ENCODE results near the gene CTNNBL1. TPM values are rescaled to one million over a fixed set of nuclear protein-coding genes. Genes with fewer than 3 reads are reported as not detected.
A peak's percentile ranks its signal among the peaks of the same experiment; 100 is the strongest.

Gene CTNNBL1
- total RNA-seq, 2 donors from 2014 or later, result 49.8 to 58.6 TPM

DNA sequence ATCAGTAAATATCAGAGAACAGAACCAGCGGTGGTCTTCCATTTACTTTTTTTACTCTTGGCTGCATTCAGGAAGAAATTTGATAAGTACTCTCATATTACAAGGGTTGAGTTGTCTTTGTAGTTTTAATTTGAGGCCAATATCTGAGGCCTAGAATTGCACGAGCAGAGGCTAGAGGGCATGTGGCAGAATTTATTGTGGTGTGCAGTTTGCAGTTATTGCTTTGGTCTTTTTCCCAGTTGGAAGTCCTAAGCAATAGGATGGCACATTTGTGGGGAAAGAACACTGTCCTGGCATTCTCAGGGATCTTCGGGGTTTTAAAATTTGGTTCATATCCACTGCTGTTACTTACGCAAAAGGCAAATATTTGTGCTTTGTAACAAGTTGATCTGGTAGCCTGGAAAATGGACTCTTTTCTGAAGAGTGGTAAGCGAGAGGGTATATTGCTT lies 66.0 kb downstream of the CTNNBL1 start:
- intact Hi-C loops (cut with DNase I), result loop anchor here in 1 of 2 donors (2.0 to 10.0 kb wide), 4 partner anchors 105 to 233 kb away; no protein-coding TSS in a partner anchor
- ATAC-seq (no peak), DNase-seq (no peak)

DNA sequence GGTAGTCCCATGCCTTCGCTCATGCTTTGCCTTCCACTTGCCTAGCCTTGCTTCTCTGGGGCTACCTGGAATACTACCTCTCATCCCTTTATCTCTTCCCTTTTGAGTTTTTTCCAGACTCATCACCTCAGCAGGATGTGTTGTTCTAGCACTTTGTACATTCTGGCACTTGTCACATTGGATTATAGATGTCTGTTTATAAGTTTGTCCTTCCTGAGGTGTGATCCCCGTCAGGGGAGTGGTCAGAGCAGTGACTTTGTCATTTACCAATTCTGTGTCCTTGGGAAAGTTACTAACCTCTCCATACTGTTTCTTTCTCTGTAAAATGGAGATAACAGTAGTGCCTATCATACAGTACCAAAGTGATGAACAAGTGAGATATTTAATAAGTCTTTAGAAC lies 66.5 kb downstream of the CTNNBL1 start:
- intact Hi-C loops (cut with DNase I), result loop anchor here in 1 of 2 donors (2.0 to 10.0 kb wide), 2 partner anchors 196 to 232 kb away; no protein-coding TSS in a partner anchor
- peak; percentile 67 to 77 for ATAC-seq

DNA sequence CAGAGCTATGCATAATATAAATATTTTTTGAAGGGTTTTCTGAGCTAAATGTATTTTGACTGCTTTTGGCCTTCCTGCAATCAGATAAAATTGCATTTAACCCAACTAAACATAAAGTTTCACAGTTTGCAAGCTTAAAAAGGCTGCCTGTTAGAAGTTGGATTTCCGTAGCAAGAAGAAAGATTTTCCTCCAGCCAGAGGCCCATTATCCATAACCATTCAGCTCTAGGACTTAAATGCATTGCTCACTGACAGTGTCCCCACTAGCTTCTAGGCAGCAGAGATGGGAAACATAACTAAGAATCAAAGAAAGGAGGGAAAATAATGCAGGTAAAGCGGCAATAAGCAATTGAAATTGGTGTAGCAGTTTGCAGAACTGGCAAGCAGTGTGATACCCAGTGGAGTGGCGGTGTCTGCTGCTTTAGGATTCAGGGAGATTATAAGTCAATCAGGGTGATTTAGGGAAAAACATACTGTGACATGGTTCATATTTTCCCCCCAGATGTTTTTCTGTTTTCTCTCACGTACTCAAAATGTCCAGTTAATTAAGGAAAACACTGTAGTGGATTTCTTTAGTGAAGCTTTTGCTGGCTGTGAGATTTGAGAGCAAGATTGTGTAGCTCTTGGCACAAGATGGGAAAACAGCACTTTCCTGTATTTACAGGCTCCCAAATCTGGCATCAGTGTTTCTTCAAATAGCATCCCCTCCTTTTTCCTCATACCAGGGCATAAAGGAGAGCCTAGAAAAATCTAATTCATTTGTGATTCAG lies 69.1 kb downstream of the CTNNBL1 start:
- ATAC-seq (no peak), DNase-seq (no peak)
- intact Hi-C loops (cut with DNase I), result loop anchor here in 1 of 2 donors (10.0 kb wide), 1 partner anchor 198 kb away; no protein-coding TSS in a partner anchor

More for the DNA sequence above, 66.5 kb downstream of the CTNNBL1 start:
- DNase-seq, result no peak

DNA sequence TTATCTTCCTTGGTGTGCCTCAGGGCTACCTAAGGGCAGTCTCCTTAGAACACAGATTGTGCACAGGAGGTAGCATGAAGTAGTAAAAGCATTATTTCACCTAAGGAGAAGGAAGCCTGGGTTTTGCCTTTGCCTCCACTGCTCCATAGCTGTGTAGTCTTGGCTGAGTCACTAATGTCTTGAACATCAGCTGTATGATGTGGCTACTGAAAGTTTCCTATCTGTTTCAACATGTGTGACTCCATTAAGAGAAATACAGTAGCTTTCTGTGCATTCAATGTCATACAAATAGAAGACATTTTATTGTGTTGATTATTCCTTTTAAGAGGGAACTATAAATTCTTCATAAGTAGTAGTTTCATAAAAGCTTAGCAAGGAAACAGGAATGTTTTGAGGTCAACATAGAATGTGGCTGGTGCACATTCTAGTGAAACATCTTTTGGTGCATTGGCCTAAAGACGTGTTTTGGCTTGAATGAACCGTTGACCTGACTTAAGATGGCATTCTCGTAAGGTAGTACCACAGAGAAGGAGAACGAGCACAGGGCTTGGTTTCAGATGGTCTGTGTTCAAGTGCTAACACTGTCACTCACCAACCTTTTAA lies 70.6 kb downstream of the CTNNBL1 start:
- no peak for ATAC-seq
- intact Hi-C loops (cut with DNase I), result loop anchor here in 1 of 2 donors (10.0 kb wide), 1 partner anchor 200 kb away; no protein-coding TSS in a partner anchor

DNA sequence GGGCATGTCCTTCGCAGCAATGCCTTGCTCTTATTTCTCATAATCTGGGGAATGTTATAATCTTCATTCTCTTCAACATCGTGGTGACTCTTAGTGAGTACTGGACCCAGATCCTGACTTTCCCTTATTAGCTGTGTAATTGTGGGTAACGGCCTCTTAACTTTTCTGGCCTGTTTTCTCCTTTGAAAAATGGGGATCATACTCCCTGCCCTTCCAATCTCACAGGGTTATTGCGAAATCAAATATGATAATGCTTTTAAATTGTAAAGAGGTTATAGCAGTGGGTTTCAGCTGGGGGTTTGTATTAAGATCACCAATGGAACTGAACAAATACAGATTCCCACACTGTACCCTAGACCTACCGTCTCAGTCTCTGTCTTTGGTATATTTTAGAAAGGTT lies 77.1 kb downstream of the CTNNBL1 start:
- ATAC-seq (no peak), DNase-seq (no peak)
- intact Hi-C loops (cut with DNase I), result no loop called here

More for the DNA sequence above, 70.6 kb downstream of the CTNNBL1 start:
- no peak for DNase-seq

DNA sequence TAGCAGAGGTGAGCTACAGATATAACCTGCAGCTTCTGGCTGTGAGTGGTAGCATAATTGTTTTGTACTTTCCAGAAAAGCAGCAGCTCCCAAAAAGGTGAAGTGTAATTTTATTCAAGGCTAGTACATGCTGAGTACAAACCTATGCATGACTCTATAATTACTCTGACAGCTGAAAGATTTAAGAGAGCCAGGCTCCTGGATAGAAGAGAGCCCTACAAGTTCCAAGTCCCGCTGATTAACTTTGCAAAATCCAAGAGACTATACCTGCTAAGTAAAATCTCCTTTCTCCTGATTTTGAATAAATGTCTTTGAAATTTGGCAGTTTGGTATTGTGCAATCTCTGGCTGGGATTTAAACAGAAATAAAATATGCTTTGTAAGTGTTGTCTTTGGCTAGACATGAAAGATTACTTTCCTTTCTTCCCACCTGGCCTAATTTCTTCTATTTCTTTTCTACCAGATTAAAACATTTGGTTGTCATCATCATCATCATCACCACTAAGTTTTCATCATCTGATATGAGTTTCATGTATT lies 79.5 kb downstream of the CTNNBL1 start:
- intact Hi-C loops (cut with DNase I), result no loop called here
- DNase-seq (no peak), ATAC-seq (no peak)

DNA sequence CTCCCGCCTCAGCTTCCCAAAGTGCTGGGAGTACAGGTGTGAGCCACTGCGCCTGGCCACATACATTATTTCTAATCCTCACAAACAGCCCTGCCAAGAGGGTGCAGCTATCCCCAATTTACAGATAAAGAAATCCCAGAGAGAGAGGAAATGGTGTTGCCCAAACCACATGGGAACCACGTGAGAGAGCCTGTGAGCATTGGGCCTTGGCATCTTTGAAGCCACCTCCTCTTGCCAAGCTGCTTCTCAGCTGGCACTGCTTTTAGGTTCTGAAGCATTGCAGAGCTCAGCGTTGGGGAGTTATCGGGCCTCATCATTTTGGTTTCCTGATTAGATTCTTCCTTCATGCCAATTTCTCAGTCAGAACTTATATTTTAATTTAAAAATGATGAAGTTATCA lies 80.3 kb downstream of the CTNNBL1 start:
- intact Hi-C loops (cut with DNase I), result no loop called here

DNA sequence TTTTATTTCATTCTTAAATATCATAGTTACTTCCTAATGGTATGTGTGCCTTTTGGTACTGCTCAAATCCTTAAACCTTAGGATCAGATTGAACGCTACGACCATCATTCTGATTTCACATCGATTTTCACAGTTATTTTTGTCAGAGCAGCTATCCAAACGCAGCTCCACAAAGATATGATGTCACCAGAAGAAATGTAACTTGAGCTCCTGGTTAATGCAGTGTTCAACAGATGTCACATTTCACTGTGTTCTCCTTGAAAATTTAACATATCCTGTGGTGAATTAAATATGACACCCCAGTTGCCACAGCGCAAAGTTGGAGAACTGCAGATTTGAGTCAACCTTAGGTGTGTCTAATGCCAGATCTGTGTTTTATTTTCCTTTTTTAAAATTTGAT lies 81.4 kb downstream of the CTNNBL1 start:
- ATAC-seq (no peak), DNase-seq (no peak)
- intact Hi-C loops (cut with DNase I), result no loop called here

More for the DNA sequence above, 80.3 kb downstream of the CTNNBL1 start:
- ATAC-seq (peak in 1 of 2 donors; percentile 67), DNase-seq (no peak)

DNA sequence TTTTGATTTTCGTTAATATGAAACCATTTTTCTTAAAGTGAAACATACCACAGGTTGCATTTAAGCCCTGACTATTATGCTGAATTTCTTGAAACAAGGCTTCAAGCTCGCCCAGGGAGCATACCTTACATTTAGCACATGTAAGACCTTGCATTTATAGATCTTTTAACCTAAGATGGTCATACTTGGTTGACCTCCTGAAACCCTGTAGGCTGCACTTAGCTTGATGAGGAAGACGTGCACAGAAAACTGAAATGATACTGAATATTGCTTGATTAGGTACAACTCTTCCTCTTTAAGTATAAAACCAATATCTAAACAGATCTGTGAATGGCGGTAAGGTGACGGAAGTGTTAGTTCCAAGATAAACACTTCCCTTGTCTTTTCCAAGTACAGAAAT lies 82.2 kb downstream of the CTNNBL1 start:
- intact Hi-C loops (cut with DNase I), result no loop called here
- DNase-seq (no peak), ATAC-seq (no peak)

DNA sequence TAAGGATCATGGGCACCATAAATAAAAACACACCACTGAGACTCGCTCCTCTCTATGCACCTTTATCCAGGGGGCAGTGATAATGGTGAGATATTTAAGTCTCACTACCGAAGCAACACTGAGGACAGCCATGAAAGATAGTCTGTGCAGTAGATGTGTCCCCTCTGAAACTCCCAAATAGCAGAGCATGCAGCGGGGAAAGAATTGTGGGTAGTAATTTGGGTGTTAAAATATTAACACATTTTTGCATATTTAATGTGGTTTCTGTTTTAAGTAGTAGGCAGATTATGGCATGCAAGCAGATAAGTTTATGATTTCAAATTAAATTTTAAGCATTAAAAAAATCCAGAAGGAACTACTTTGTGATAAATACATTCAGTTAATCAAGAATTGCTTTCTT lies 82.7 kb downstream of the CTNNBL1 start:
- intact Hi-C loops (cut with DNase I), result no loop called here
- ATAC-seq (no peak), DNase-seq (no peak)

DNA sequence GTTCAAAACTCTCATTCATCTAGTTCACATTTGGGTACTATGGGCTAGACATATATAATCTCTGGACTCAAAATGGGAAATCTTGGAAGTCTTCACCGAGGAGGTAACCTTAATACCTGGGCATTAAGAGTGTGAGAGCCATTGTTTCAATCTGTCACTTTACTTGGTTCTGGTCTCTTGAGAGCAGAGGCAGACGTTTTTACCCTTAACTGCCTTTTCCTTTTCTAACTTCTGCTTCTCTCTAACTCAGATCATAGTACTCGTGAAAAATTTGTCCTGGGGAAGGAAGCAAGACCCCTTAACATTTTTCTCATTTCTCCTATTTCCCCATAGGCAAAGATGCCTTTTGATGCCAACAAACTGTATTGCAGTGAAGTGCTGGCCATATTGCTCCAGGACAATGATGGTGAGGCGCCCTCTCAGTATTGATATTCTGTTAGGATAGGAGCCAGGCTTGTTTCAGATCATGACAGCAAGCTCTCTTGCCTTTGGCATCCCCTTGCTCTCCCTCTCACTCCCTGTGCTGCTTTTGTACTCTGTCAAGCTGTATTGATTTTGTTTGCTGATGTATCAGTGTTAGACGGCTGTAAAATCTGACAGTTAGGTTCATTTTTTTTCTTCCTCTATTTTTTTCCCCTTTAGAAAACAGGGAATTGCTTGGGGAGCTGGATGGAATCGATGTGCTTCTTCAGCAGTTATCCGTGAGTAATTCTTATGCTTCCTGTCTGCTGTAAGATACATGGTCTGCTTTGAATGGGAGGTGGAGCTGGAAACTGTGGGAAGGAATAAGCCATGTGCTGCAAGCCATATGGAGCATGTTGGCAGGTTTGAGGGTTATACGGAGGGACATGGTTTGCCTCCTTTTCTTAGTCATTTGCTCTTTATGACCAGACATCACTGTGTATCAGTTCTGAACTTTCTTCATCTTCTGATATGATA lies 83.5 kb downstream of the CTNNBL1 start:
- ATAC-seq, result no peak
- intact Hi-C loops (cut with DNase I), result no loop called here
- no peak for DNase-seq

DNA sequence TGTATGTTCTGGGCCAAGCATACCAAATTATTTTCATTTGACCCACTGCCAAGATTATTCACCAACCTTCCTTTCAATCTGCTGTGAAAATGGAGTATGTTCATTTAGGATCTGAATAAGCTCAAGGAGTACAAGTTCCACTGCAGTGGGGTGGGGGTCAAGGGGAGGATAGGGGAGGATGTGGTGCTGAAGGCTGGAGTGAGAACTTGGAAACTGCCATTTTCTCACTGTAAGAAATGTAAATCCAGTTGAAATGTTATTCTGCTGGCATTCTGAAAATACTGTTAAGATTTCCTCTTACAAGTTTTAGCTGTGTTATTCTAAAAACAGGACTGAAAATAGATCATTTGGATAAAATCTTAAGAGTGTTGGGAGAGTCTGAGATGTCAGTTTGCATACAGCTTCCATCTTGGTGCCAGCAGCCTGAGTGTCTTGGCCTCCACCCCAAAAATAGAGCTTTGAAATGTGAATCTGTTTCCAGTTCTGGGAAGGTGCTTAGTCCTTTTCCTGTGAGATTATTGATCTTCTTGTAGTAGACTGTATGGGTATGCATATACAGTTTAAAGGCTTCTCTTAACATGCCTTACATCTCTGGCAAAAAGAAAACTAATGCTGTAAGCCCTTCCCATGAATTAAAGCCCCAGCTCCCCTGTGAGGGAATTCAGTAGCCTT lies 84.3 kb downstream of the CTNNBL1 start:
- ATAC-seq (no peak), DNase-seq (no peak)
- intact Hi-C loops (cut with DNase I), result no loop called here

DNA sequence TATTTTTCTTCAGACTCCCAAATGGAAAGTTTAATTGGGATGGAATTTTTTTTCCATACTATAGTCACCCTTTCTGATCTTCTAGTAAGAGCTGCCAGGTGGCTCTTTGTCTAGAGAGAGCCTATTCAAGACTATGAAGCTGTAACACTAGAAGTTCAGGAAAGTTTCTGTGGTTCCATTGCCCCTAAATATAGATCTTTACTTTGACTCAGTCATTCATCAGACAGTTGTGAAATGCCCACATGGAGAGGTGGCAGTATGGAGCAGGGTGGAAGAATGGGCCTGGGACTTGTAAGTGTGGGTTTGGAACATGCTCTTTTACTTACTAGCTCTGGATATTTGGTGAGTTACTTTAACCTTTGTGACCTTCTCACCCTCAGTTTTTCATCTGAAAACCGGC lies 87.8 kb downstream of the CTNNBL1 start:
- ATAC-seq, result no peak
- intact Hi-C loops (cut with DNase I), result no loop called here
- no peak for DNase-seq

DNA sequence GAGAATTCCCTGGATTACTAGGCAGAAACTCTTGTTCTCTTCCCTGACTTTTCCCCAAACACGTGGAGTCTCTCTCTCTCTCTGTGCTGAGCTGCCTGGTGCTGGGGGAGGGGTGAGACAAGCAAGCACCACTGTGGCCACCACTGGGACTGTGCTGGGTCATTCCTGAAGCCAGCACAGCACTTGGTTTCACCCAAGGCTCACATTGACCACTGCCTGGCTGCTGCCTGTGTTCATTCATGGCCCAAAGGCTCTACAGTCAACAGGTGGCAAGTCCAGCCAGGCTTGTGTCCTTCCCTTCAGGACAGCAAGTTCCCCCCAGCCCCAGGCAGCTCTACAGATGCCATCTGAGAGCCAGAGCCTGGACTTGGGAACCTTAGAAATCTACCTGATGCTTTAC lies 92.2 kb downstream of the CTNNBL1 start:
- DNase-seq (no peak), ATAC-seq (no peak)
- intact Hi-C loops (cut with DNase I), result no loop called here

DNA sequence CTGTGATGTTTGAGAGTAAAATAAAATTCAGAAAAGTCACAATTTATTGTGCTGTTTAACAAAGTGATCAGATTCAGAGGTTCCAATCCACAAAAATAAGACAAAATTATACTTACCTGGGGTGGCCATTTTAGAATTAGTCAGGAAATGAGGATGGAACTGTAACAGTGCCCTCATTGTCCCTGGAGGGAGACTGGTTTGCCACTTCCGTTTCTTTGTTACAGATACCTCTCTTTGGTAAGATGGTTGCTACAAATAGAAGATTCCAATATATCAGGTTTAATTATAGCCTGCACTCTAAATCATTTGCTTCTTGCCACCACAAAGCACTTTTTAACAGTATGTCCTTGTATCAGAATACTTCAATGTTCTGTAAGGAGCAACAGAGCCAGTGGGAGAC lies 95.6 kb downstream of the CTNNBL1 start:
- intact Hi-C loops (cut with DNase I), result no loop called here
- DNase-seq (no peak), ATAC-seq (no peak)

DNA sequence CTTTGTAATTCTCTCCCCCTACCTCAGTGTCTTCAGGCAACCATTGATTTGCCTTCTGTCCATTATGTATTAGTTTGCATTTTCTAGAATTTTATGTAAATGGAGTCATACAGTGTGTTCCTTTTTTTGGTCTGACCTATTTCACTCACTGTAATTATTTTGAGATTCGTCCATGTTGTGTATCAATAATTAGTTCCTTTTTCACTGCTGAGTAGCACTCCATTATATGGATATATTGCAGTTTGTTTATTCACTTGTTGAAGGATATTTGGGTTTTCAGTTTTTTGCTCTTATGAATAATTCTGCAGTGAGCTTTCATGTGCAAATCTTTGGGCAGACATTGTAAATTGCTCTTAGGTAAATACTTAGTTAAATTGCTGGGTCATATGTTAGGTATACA lies 97.1 kb downstream of the CTNNBL1 start:
- no peak for DNase-seq
- intact Hi-C loops (cut with DNase I), result no loop called here
- ATAC-seq, result no peak

DNA sequence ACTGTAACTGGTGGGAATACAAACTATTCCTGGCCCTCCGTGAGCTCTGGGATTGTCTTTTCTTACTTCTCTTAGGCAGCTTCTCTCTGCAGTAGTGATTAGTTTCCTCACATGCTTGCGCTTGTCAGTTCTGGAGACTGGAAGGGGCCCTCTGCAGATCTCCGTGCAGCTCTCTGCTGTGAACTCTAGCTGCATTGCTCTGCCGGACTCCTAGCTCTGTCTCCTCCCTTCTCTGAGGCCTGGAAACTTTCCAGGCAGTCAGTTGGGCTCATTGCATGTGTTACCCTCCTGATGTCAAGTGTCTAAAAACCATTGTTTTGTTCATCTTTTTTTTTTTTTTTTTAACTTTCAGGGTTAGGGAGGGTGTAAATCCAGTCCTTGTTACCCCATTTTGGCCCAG lies 102.3 kb downstream of the CTNNBL1 start:
- DNase-seq (no peak), ATAC-seq (peak in 1 of 2 donors; percentile 14)
- intact Hi-C loops (cut with DNase I), result no loop called here

DNA sequence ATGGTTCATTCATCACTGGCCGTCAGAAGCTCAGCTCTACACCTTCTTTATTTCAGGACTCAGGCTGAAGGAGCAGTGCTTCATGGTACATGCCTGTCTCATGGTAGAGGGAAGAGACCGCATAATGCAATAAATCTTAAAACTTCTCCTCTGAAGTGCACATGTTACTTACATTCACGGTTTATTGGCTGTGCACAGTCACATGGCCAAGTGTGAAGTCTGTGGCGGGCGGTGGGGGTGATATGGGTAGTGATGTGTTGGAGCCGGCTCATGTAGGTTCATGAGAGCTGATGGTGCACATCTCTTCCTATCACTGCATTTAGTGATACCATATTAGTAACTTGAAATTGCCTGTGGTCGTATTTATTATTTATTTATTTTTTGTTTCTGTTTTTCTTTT lies 102.9 kb downstream of the CTNNBL1 start:
- intact Hi-C loops (cut with DNase I), result no loop called here
- no peak for DNase-seq
- no peak for ATAC-seq

Data from left cardiac atrium (tissue), 4 donors.